SK-N-SH treated with all-trans-retinoic acid at 6 μM for 48 hours (cell line): ENCODE results near the gene ABCC10.

ENCODE experiments used
- BACH2 ChIP-seq: fragments of 250-450 bp; sonication (Bioruptor Pico); IDR thresholded peaks from 2 replicates; pipeline ENCODE4 v1.9.0; 2021; ENCODE audit warnings: mild to moderate bottlenecking, borderline replicate concordance
- POU6F1 ChIP-seq: fragments of 250-450 bp; sonication (Bioruptor Pico); IDR thresholded peaks from 2 replicates; pipeline ENCODE4 v1.8.0; 2021; ENCODE audit warnings: low read depth, mild to moderate bottlenecking, moderate library complexity, borderline replicate concordance
- PPARA ChIP-seq: fragments of 250-450 bp; sonication (Bioruptor Pico); IDR thresholded peaks from 2 replicates; pipeline ENCODE4 v1.5.0; 2020; ENCODE audit warnings: mild to moderate bottlenecking, borderline replicate concordance
- SNAI2 ChIP-seq: fragments of 250-450 bp; sonication (Bioruptor Pico); IDR thresholded peaks from 2 replicates; pipeline ENCODE4 v1.5.0; 2020; ENCODE audit warnings: mild to moderate bottlenecking, moderate library complexity
- ZC3H10 ChIP-seq: fragments of 250-450 bp; sonication (Bioruptor Pico); IDR thresholded peaks from 2 replicates; pipeline ENCODE4 v1.5.1; 2021; ENCODE audit warnings: mild to moderate bottlenecking, moderate library complexity
- ZFP30 ChIP-seq: fragments of 450-650 bp; formaldehyde crosslinking; IDR thresholded peaks from 2 replicates; pipeline ENCODE4 v1.5.0; 2022; ENCODE audit warnings: mild to moderate bottlenecking, moderate library complexity
- ZNF565 ChIP-seq: fragments of 450-650 bp; formaldehyde crosslinking; conservative IDR thresholded peaks from 2 replicates; pipeline ENCODE4 v1.5.0; 2020; ENCODE audit warnings: low read depth, mild to moderate bottlenecking, moderate library complexity
- ZNF70 ChIP-seq: fragments of 450-650 bp; formaldehyde crosslinking; IDR thresholded peaks from 2 replicates; pipeline ENCODE4 v1.5.0; 2020; ENCODE audit warnings: mild to moderate bottlenecking, moderate library complexity
- TF ChIP-seq, protein P1 (sequence below): fragments of 250-450 bp; sonication (Bioruptor Pico); IDR thresholded peaks from 2 replicates; pipeline ENCODE4 v1.8.0; 2020; ENCODE audit warnings: mild to moderate bottlenecking, moderate library complexity, borderline replicate concordance

GRCh38 chr6:43481591-43482236, 54.4 kb downstream of the ABCC10 start:
- TF ChIP-seq, protein P1, sequence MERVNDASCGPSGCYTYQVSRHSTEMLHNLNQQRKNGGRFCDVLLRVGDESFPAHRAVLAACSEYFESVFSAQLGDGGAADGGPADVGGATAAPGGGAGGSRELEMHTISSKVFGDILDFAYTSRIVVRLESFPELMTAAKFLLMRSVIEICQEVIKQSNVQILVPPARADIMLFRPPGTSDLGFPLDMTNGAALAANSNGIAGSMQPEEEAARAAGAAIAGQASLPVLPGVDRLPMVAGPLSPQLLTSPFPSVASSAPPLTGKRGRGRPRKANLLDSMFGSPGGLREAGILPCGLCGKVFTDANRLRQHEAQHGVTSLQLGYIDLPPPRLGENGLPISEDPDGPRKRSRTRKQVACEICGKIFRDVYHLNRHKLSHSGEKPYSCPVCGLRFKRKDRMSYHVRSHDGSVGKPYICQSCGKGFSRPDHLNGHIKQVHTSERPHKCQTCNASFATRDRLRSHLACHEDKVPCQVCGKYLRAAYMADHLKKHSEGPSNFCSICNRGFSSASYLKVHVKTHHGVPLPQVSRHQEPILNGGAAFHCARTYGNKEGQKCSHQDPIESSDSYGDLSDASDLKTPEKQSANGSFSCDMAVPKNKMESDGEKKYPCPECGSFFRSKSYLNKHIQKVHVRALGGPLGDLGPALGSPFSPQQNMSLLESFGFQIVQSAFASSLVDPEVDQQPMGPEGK = no peak
- TF ChIP-seq POU6F1 (CRISPR knock-in tag) (no peak), ZNF70 (CRISPR knock-in tag) (no peak), ZFP30 (CRISPR knock-in tag) (no peak), SNAI2 (CRISPR knock-in tag) (no peak), PPARA (no peak), BACH2 (CRISPR knock-in tag) (no peak), ZNF565 (CRISPR knock-in tag) (no peak), ZC3H10 (CRISPR knock-in tag) (no peak)
